Stimulated activated CD8-positive, alpha-beta memory T cell treated with anti-CD3 and anti-CD28 coated beads, Interleukin-2, amount 100 ng/mL, for 48 hours (primary cell): ENCODE data around the gene PPP2R3A.

ENCODE experiments used
- DNase-seq, 2 donors: peaks; one replicate each; pipeline ENCODE4 v3.0.0-alpha.2; 2020; ENCODE audit warnings: low read depth in 2 of 2

Gene PPP2R3A

DNA sequence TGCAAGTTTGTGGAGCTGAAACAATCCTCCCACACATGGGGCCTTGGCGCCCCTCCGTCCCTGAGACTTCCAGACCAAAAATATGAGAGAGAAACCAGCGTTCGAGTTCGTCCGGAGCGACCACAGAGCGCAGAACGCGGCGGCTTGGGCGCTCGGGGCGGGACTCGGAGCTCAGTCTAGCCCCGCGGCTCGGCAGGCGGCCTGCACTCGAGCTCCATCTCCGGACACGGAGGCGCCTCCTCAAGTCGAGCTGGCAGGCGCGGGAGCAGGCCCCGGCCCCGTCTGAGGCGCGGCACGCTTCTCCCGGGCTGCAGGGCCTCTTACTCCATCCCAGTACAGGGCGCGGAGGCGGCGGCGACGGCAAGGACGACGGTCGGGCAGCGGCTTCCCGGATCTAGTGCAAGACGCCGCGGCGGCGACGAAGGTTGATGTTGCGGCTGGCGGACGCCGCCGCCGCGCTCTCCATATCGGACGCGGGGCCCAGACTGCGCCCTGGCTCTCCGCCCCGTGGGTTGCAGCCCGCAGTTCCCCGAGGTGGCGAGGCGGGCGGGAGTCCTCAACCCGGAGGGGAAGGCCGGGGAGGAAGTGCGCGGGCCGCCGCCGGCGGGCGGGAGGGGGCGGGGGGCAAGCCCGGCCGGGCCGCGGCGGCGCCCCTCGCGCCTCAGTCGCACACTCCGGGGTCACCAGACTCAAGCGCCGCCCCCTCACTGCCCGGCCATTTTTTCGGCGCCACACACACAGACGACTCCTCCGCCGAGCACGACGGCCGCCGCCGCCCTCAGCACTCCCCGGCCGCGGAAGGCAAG is 229.9 kb downstream of the PPP2R3A start:
- peak; percentile 62 to 72 for DNase-seq

DNA sequence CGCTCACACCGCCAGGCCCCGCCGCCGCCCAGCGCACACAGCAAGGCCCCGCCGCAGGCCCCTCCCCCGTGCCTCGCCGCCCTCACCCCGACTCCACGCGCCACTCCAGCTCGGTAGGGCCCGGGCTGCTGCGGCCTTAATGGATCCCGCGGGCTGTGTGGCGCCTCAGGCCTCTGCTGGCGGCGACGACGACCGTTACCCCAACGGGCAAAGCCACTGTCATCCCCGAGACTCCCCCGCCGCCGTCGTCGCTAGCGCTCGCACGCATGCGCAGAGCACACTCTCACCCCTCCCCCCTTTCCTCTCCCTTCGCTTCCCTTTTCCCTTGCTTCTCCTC is 230.5 kb downstream of the PPP2R3A start, which contains the start of gene MSL2:
Gene MSL2, minus strand, starts transcription at position 272 of the 337 bp plus-strand sequence. CDS start 1,222 bp downstream, outside the sequence.
- no peak for DNase-seq

- peak; percentile 99 to 100 for DNase-seq
Observed at GRCh38 chr3:136196401-136197158, 231.1 kb downstream of the PPP2R3A start.

- DNase-seq: no peak
Observed at GRCh38 chr3:136197159-136197793, 231.7 kb downstream of the PPP2R3A start.
